HG03521 (cell line): Measurements from ENCODE around the gene ARID3C.
A peak's percentile ranks its signal among the peaks of the same experiment; 100 is the strongest.
"Not testable (repeated sequence)": the region's sequence is repeated elsewhere in the genome, so short reads cannot be mapped to it uniquely, and the experiment has no call there.

Experiments
- ATAC-seq: cut with Tn5 transposase; IDR thresholded peaks from one replicate; pipeline ENCODE4 v1.9.1; 2021; ENCODE audit warnings: mild to moderate bottlenecking, moderate library complexity; ENCODE audit not compliant: unreplicated experiment

The ARID3C gene

DNA sequence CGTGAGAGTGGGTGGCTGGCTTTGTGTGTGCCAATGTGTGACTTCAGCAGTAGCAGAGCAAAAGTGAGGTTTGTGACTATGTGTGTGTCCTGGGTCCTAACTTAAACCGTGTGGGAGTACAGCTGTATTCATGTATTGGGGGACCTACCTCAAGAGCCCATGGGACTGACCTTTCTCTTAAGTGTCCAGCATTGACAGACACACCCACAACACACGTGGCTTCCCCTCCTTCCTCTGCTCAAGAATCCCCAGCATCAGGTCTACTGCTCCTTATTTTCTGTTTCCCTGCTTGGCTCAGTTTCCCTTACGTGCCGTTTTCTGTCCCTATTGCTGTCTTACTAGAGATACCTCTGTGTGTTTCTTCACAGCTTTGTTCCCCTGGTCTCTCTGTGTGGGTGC lies 23.7 kb upstream of the ARID3C start:
- ATAC-seq, result no peak

GRCh38 chr9:34651876-34652601 lies 23.2 kb upstream of the ARID3C start, which contains the start of gene IL11RA:
IL11RA (plus strand) TSS chr9:34652185; CDS start chr9:34655218, 3,033 bp downstream.
- ATAC-seq, result no peak

DNA sequence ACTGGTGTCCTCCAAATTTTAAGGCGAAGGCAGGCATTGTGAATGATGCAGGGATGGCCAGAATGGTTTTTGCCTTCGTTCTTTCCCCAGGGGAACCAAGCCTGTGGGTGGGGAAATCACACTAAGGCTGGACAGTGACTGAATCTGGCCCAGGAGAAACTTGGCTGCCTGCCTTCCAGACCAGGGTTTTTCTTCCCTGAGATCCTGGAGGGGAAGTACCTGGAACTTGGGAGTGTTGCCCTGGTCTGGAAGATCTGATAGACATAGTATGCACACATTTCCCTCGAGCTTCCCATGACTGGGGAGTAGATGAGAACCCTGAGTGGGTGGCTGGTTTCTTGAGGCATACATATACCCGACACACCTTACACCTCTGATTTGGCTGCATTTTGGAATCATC lies 22.5 kb upstream of the ARID3C start:
- ATAC-seq, result no peak

GRCh38 chr9:34650816-34651215 lies 21.9 kb upstream of the ARID3C start:
- no peak for ATAC-seq

GRCh38 chr9:34648673-34649072 lies 19.8 kb upstream of the ARID3C start:
- ATAC-seq, result no peak

DNA sequence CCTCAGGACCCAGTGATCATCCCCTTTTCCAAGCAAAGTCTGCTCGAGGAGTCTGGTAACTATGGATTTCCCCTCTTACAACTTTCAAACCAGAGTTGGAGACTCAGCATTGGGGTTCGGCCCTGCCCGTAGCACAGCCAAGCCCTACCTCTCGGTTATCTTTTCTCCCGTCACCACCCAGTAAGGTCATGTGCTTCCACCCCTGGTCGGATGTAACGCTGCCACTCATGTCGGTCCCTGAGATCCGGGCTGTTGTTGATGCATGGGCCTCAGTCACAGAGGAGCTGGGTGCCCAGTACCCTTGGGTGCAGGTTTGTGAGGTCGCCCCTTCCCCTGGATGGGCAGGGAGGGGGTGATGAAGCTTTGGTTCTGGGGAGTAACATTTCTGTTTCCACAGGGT lies 18.8 kb upstream of the ARID3C start:
- no peak for ATAC-seq

DNA sequence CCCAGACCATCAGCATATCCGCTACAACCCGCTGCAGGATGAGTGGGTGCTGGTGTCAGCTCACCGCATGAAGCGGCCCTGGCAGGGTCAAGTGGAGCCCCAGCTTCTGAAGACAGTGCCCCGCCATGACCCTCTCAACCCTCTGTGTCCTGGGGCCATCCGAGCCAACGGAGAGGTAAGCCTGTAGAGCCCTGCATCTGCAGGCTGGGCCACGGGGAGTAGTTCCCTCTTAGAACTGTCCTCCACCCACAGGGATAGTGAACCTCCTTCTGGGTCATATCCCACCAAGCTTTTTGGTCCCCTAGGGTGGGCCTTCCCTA lies 18.2 kb upstream of the ARID3C start:
- ATAC-seq, result no peak

DNA sequence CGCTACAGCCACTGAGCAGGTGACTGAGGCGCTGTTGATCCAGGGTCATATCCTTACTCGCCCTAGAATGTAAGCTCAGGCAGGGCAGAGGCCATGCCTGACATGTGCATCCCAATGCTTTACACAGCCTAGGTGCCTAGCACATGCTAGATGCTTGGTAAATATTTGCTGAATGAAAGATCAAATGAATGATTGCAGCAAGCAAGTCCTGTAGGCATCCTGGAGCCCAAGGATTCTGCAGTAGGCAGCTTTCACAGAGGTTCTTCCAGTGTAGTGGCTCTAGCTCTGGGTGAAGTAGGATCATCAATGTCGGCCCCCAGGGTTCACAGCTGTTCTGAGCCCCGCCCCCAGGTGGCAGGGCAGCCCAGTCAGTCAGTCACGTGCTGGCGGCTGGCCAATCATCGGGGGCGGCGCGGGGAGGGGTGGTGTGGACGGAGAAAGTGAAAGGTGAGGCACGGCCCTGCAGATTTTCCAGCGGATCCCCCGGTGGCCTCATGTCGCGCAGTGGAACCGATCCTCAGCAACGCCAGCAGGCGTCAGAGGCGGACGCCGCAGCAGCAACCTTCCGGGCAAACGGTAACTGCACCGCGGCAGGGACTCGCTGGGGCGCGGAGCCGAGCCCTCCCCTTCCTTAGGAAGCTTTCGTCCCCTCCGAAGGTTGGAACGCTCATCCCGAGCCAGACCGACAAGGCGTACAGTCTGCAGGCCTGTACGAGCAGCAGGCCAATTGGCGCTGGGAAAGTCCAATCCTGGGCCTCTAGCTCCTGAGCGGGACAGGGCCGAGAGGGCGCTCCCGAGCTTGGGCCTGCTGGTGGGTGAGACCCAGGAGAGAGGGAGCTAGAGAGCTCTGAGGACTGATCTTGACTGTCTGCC lies 17.6 kb upstream of the ARID3C start, which contains the start of gene GALT:
GALT (plus strand) TSS at position 465 of the 873 bp plus-strand sequence; CDS start at position 495, 30 bp downstream.
- ATAC-seq, result peak; percentile 90

DNA sequence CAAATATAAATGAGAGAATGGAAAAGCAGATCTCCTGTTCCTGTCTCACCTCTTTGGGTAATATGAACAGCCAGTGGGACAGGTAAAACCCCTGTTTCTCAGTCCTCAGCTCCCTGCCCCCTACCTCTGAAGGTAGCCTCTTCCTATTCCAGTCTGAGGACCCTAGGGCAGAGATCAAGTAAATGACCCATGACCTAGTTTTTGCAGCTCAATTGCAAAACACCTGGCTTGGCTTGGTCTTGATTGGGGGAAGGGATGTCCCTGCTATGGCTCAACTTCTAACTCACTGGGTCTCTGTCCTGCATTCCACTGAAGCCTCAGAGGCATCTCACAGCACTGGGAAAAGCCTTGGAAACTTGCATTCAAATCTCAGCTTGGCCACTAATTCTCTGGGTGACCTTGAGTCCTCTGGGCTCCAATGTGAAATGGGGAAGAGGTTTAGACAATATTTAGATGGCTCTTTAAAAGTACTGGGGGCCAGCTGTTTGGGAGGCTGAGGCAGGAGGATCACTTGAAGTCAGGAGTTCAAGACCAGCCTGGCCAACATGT lies 16.0 kb upstream of the ARID3C start:
- ATAC-seq, result no peak

GRCh38 chr9:34642679-34643078 lies 13.8 kb upstream of the ARID3C start:
- no peak for ATAC-seq

DNA sequence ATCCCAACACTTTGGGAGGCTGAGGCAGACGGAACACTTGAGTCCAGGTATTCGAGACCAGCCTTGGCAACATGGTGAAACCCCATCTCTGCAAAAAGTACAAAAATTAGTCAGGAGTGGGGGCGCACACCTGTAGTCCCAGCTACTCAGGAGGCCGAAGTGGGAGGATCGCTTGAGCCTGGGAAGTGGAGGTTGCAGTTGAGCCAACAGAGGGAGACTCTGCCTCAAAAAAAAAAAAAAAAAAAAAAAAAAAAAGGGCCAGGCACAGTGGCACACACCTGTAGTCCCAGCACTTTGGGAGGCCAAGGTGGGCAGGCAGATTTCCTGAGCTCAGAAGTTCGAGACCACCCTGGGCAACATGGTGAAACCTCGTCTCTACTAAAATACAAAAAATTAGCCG lies 10.5 kb upstream of the ARID3C start:
- ATAC-seq, result not testable (repeated sequence)

- no peak for ATAC-seq
Measured at GRCh38 chr9:34638138-34638445, 9.2 kb upstream of the ARID3C start.

GRCh38 chr9:34637356-34638137 lies 8.7 kb upstream of the ARID3C start, which contains the start of gene SIGMAR1:
SIGMAR1 (minus strand) TSS chr9:34637787; CDS start chr9:34637697, 90 bp downstream.
- peak; percentile 79 for ATAC-seq

DNA sequence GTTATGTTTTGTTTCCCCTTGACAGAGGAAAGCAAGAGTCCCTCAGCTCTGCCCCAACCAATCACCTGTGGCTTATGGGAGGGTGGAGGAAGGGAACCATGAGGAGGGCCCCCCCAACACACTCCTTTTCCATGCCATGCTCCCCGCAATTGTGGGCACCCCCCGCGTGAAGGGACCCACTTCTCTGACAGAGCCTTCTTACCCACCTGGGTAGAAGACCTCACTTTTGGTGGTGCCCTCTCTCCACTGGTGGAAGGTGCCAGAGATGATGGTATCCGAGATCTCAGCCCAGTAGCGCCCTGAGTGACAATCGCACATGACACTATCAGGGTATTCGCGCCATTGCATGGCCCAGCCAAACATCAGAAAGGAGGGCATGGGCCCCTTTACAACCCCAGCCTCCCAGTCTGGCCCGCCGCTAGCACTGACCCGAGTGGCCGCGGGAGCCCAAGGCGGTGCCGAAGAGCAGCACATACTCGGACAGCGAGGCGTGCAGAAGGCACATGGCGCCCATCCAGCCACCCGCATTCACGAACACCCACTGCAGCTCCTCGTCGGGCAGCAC lies 8.0 kb upstream of the ARID3C start:
- ATAC-seq, result peak; percentile 6

DNA sequence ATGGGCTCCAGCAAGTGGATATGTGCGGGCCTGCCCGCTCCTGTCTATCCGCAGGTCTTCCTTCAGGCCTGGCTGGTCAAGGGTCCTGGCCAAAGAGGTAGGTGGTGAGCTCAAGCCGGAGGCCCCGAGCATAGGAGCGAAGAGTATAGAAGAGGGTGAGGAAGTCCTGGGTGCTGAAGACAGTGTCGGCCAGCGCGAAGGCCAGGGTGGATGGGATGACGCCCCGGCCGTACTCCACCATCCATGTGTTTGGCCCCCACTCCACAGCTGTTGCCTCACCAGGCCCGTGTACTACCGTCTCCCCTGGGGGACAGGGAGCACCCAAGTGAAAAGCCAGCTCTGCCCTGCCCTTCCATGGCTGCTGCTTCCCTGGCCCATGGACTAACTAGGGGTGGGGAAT lies 6.7 kb upstream of the ARID3C start:
- ATAC-seq, result no peak

- ATAC-seq, result no peak
Measured at GRCh38 chr9:34634551-34635248, 5.8 kb upstream of the ARID3C start.

DNA sequence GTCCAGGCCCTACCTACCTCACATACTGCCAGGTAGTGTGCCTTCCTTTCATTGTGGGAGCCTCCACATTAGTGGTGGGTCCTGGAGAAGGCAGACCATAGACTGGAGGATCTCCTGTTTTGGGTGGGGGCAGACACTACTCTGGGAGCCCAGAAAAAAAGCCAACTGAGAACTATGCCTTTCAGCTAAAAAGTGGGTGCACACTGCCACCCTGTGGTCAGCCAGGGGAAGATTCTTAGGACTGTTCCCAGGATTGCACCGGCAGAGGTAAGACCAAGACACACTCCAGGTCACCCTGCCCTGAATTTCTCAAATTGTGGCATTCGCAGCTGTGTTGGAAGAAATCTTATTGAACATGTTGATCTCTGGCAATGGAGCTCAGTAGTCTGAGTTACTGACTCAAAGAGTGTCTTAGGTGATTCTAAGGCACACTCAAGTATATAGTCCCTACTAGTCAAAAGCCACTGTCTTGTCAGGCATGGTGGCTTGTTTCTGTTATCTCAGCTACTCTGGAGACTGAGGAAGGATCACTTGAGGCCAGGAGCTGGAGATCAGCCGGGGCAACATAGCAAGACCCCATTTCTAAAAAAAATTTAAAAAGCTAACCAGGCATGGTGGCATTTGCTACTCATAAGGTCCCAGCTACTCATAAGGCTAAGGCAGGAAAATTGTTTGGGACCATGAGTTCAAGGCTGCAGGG lies 5.1 kb upstream of the ARID3C start:
- no peak for ATAC-seq

- no peak for ATAC-seq
Measured at GRCh38 chr9:34633166-34633565, 4.3 kb upstream of the ARID3C start.

DNA sequence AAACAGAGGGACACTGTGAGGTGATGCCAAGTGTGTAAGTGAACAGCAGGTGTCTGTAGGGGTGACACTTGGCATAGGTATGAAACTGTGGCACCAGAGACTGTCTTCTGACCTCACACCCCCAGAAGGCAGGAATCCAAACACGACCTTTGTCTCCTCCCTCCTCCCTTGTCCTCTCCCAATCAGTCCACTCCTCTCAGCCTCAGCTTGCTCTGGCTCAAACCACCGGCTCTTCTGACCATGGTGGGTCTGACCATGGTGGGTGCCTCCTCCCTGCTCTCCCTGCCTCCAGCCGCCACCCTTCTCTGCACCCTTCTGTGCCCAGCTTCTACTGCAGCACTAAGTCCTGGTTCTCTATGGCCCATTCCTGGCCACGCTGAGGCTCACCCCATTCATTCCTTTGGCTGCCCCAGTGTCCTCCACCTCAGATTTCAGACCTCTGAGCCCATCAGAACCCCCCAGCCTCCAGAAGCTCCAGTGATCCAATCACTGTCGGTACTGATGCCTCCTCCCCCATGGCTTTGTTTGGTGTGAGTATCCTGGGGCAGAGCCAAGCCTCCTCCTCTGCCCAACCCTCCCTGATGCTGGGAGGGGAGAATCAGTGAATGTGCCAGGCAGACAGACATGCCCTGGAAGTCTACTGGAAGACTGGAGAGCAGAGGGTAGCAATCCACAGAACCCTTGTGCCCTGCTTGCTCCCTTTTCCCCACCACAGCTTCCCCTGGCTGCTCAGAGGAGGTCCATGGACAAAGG lies 1.7 kb upstream of the ARID3C start:
- no peak for ATAC-seq
